K562 (cell line): ENCODE results near the gene DLX4.

ENCODE experiments used
- ARID1B ChIP-seq: fragments of 450-650 bp; IDR thresholded peaks from 2 replicates; pipeline ENCODE4 v1.6.1; 2016; ENCODE audit warnings: antibody characterized with exemption, mild to moderate bottlenecking, inconsistent platforms
- CEBPB ChIP-seq: fragments of 450-650 bp; IDR thresholded peaks from 2 replicates; pipeline ENCODE4 v1.6.1; 2016; ENCODE audit warnings: missing genetic modification characterization, missing compliant biosample characterization
- ELF1 ChIP-seq: fragments of 200-800 bp; sonication (Bioruptor generic); IDR thresholded peaks from 2 replicates; pipeline ENCODE4 v1.6.1; 2016; ENCODE audit warnings: missing genetic modification characterization, missing compliant biosample characterization
- EP300 ChIP-seq: IDR thresholded peaks from 2 replicates; pipeline ENCODE4 v1.6.1; 2012; ENCODE audit warnings: low read length, improper control_type of control experiment
- HOXB6 ChIP-seq: fragments of 250-450 bp; sonication (Bioruptor Pico); IDR thresholded peaks from 2 replicates; pipeline ENCODE4 v1.5.1; 2022; ENCODE audit warnings: mild to moderate bottlenecking, borderline replicate concordance
- REST ChIP-seq, 2 experiments: fragments of 450-650 bp; formaldehyde crosslinking in 1 of 2; IDR thresholded peaks; 2 replicates each; pipeline versions ENCODE4 v1.4.0 to v1.6.1; 2014 to 2020; ENCODE audit warnings: mild to moderate bottlenecking in 2 of 2, borderline replicate concordance in 1 of 2, low read depth in 1 of 2
- TCF7 ChIP-seq: sonication (generic); IDR thresholded peaks from 2 replicates; pipeline ENCODE4 v1.6.1; 2016; ENCODE audit warnings: antibody characterized with exemption, borderline replicate concordance
- YBX1 ChIP-seq: fragments of 450-650 bp; IDR thresholded peaks from 2 replicates; pipeline ENCODE4 v1.7.1; 2016; ENCODE audit warnings: mild to moderate bottlenecking

GRCh38 chr17:49967205-49967604 lies 1.8 kb upstream of the DLX4 start:
- TF ChIP-seq REST (IDR thresholded peaks at IDR 0.05; ENCODE audit: borderline replicate concordance) = no peak
- no peak for TF ChIP-seq REST (CRISPR knock-in tag; IDR thresholded peaks at IDR 0.05; ENCODE audit: low read depth)
- TF ChIP-seq HOXB6 (CRISPR knock-in tag) = no peak
- TF ChIP-seq EP300 = no peak
- TF ChIP-seq YBX1 = no peak
- TF ChIP-seq CEBPB (tag) = no peak
- TF ChIP-seq TCF7 = no peak
- TF ChIP-seq ELF1 = no peak
- no peak for TF ChIP-seq ARID1B
